Activated naive CD4-positive, alpha-beta T cell treated with anti-CD3 and anti-CD28 coated beads, Interleukin-2, amount 50 U/mL, for 24 hours (primary cell): Measurements from ENCODE around the gene CSGALNACT2.
A peak's percentile ranks its signal among the peaks of the same experiment; 100 is the strongest.

Experiments used
- H3K27ac Mint-ChIP-seq: one replicate; pipeline ENCODE4 v1.8.0; 2021; ENCODE audit warnings: mild to moderate bottlenecking, mixed read lengths
- H3K27me3 Mint-ChIP-seq: one replicate; pipeline ENCODE4 v1.8.0; 2021; ENCODE audit warnings: mixed read lengths
- H3K36me3 Mint-ChIP-seq: one replicate; pipeline ENCODE4 v1.8.0; 2021; ENCODE audit warnings: mixed read lengths
- H3K4me1 Mint-ChIP-seq: one replicate; pipeline ENCODE4 v1.8.0; 2021; ENCODE audit warnings: mixed read lengths
- H3K4me3 Mint-ChIP-seq: one replicate; pipeline ENCODE4 v1.8.0; 2021; ENCODE audit warnings: mild to moderate bottlenecking, mixed read lengths
- H3K9me3 Mint-ChIP-seq: one replicate; pipeline ENCODE4 v1.8.0; 2021; ENCODE audit warnings: mixed read lengths

Gene CSGALNACT2

DNA sequence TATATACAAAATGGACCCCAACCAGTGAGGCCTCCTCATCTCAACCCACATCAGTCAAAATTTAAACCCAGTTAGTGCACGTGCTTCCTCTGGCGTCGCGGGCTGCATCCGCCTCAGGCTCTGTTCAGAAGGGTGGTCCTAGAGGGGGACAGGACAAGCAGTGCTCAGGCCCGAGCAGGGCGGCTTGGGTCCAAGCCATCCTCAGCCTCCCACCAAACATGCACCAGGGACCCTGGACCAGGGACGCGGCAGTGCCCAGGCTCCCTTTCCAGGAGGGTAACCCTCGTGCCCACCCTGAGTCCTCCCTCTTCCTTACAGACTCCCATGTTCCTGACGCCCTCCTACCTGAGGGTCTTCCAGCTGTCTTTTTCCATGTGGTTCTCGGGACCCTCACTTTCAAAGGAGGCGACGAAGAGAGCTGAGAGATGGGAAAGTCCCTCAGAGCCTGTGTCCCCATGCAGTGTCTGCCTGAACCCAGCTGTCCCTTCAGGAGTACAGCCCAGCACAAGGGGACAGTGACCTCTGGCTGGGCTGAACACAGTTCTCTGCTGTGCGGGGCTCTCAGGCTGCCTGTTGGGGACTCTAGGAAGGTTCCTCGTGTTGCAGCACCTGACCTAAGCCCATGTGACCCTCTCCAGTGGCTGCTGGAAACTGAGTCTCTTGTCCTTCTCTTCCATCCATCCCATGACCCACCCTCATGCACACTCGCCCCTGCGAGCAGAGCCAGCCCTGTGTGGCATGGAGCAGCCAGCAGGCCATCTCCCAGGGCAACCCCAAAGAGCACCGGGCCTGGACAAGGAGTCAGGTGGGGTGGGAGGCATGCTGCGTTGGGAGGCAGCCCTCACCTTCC lies 58.1 kb downstream of the CSGALNACT2 start:
- no peaks in the 10 kb centered on the region for H3K36me3 Mint-ChIP-seq
- no peaks in the 10 kb centered on the region for H3K27me3 Mint-ChIP-seq
- peaks cover 3% of the 10 kb centered on the region for H3K4me1 Mint-ChIP-seq
- no peak overlapping the region for H3K27ac Mint-ChIP-seq
- H3K9me3 Mint-ChIP-seq: no peaks in the 10 kb centered on the region
- no peak overlapping the region for H3K4me3 Mint-ChIP-seq

DNA sequence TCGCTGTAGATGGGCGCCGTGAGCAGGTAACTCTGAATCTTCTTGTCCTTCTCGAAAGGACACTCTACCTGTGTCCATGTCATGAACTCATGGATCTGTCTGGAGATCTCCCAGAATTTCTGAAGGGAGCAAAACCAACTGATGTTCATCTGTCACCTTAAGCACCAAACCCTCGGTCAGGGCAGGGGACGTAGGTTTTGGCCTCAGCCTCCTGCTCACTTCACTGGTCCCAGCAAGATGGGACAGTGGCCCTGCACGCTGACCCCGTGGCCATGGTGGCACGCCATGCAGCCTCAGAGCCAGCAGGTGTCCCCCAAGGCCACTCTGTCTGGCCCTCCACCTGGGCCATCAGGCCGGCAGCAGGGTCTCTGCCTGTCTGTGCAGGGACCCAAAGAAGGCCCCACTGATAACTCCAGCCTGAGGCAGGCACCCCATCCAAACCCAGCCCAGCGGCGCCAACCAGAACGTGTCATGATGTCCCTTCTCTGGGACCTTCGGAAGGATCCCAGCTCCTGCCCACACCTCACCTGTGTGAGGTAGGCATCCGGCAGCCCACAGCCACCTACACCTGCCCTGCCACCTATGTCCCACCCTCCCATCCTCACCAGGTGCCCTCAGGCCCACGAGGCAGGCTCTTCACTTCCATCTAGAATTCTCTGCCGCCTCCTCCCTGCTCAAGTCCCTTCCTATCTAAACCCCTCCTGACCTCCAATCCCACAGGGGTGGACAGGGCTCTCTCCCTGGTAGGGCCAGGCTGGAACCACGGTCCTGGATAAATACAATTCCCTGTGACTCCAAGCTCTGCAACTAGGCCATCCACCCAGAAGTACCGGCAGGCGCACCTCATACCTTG lies 59.0 kb downstream of the CSGALNACT2 start:
- H3K4me3 Mint-ChIP-seq: no peak overlapping the region
- H3K27me3 Mint-ChIP-seq: no peaks in the 10 kb centered on the region
- H3K27ac Mint-ChIP-seq: no peak overlapping the region
- H3K36me3 Mint-ChIP-seq: no peaks in the 10 kb centered on the region
- peaks cover 7% of the 10 kb centered on the region for H3K4me1 Mint-ChIP-seq
- H3K9me3 Mint-ChIP-seq: no peaks in the 10 kb centered on the region

DNA sequence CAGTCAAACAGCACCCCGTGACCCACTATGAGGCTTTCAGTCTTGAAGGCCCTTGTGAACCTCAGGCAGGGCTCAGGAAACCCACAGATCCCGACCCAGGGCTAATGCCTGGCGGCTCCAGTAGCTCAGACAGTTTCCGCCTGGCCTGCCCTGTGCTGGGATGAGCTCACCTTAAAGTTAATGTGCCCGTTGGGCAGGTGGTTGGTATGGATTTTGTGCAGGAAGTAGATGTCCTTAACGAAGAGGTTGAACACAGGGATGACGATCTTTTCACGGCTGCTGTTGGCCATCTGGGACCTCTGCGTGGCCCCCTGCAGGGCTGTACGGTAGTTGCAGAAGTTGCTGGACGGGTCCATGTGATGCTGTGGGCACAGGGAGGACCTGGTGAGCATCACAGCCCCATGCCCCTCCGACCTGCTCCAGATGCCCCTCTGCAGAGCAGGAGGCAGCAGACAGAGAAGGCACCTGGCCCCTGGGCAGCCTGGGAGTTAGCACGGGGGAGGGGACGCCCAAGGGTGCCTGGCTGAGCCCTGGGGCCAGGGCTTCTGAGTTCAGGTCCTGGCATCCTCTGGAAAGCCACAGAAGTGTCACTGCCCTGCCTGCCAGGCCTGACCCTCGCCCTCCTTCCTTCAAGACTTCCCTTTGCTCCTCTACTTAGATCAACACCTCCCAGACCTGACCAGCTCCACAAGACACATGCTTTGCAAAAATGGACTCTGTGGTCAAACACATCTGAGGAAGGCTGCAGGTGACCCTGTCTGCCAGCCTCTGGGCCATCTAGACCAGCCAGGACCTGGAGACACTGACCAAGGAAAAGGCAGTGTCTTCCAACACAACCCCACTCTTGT lies 59.8 kb downstream of the CSGALNACT2 start:
- peaks cover 7% of the 10 kb centered on the region for H3K4me1 Mint-ChIP-seq

GRCh38 chr10:43198682-43199005 lies 60.4 kb downstream of the CSGALNACT2 start:
- no peaks in the 10 kb centered on the region for H3K36me3 Mint-ChIP-seq
- H3K27ac Mint-ChIP-seq: no peak overlapping the region
- H3K4me3 Mint-ChIP-seq: no peak overlapping the region
- H3K4me1 Mint-ChIP-seq: peaks cover 7% of the 10 kb centered on the region
- H3K9me3 Mint-ChIP-seq: no peaks in the 10 kb centered on the region
- no peaks in the 10 kb centered on the region for H3K27me3 Mint-ChIP-seq

More for the DNA sequence above, 59.8 kb downstream of the CSGALNACT2 start:
- H3K27me3 Mint-ChIP-seq: no peaks in the 10 kb centered on the region
- H3K27ac Mint-ChIP-seq: no peak overlapping the region
- H3K36me3 Mint-ChIP-seq: no peaks in the 10 kb centered on the region
- no peaks in the 10 kb centered on the region for H3K9me3 Mint-ChIP-seq
- H3K4me3 Mint-ChIP-seq: no peak overlapping the region

- Mint-ChIP-seq H3K4me1 (peaks cover 7% of the 10 kb centered on the region), H3K9me3 (no peaks in the 10 kb centered on the region), H3K27ac (no peak overlapping the region), H3K4me3 (no peak overlapping the region), H3K36me3 (no peaks in the 10 kb centered on the region), H3K27me3 (no peaks in the 10 kb centered on the region)
Measured at GRCh38 chr10:43199088-43199683, 60.9 kb downstream of the CSGALNACT2 start.

DNA sequence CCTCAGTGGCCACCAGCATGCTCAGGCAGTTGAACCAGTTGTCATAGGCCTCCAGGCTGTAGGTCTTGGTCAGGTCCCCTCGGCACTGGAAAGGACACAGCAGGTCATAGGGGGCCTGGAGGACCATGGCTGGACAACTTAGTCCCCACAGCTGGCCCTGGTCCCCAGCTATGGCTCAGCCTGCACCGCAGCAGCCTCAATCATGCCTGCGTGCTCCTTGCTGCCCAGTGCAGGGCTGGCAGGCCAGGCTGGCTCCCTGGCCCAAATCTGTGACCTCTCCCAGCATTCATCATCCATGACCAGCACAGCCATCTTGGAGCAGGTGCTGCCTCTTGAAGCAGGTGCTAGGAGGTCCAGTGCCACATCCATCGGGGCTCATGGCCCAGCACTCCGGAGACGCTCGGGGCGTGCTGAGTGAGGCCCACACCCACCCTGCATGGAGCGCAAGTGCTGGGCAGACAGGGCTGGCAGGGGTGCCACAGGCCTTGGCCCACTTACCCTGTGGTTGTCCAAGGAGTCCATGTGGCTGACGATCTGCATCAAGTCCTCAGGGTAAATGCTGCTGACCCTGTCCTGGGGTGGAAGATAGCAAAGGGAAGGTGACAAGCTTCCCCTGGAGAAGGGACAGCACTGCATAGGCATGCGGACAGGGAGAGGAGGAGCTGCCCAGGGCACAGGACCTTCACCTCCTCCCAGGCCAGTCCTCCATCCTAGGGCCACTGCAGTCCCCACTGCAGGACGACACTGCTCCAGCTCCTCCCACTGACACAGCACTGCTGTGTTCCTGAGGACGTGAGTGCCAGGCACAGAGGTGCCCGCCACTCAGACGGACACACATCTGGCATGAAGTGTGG lies 61.7 kb downstream of the CSGALNACT2 start:
- no peak overlapping the region for H3K4me3 Mint-ChIP-seq
- H3K9me3 Mint-ChIP-seq: no peaks in the 10 kb centered on the region
- peaks cover 7% of the 10 kb centered on the region for H3K4me1 Mint-ChIP-seq
- H3K27me3 Mint-ChIP-seq: no peaks in the 10 kb centered on the region
- H3K27ac Mint-ChIP-seq: no peak overlapping the region
- H3K36me3 Mint-ChIP-seq: no peaks in the 10 kb centered on the region

DNA sequence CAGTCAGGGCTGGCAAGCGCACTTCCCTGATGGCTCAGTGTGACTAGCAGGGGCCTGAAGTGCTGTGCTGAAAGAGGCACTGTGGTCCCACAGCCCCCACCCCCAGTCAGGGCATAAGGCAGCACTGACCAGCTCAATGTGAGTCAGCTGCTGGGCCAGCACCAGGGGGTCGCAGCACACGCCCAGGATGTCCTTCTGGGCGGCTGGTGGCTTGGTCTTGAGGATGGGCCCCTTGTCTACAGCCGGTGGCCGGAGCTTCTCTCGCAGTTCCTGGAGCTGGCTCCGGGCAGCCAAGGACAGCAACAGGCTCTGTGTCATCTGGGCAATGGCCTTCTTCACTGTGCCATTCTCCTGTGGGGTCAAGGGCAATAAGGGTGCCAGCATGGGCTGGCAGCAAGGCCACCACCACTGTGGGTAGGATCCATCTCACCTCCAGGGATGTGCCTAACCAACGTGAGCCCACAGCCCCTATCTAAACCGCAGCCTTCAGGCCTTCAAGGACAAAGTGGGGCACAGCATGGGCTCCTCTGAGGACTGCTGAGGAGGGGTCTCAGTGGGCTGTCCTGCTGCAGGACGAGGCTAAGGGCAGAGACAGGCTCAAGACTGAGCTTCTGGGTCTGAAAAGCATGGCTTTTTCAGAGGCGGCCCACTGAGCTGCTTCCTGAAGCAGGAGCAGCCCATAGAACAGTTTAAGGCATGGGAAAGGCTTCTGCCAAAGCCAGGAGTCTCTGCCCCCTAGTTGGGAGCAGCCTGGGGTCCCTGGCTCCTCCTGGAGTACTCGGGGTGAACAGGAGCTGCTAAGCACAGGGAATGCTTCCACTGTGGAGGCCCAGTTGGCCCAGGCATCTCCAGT lies 62.5 kb downstream of the CSGALNACT2 start:
- Mint-ChIP-seq H3K9me3 (no peaks in the 10 kb centered on the region), H3K36me3 (no peaks in the 10 kb centered on the region), H3K4me1 (peaks cover 7% of the 10 kb centered on the region), H3K27me3 (no peaks in the 10 kb centered on the region), H3K27ac (no peak overlapping the region), H3K4me3 (peak overlapping the region; percentile 33)

DNA sequence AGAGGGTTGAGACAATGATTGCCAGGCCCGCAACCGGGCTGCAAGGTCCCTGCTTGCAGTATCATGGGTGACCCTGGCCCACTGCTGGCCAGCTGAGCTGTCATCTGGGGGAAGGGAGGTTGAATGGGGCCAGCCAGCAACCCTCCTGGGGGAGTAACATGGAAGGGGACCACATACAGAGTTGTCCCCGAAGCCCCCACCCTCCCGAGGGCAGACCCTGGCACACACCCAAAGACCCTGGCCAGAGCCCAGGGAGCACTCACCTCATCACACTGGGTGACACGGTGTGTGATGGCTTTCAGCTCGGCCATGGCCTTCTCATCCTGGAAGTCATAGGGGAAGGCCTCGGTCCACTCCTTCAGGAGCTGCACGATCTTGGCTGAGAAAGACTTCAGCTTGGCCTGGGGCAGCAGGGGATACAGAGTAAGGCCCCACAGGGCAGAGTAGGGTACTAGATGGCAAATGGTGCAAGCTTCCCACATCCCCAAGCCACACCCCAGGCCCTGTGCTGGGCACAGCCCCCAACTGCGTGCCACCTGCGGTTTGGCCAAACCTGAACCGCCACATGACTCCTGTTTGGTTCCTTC lies 63.4 kb downstream of the CSGALNACT2 start:
- Mint-ChIP-seq H3K27ac (no peak overlapping the region), H3K9me3 (no peaks in the 10 kb centered on the region), H3K27me3 (no peaks in the 10 kb centered on the region), H3K4me1 (peaks cover 7% of the 10 kb centered on the region), H3K36me3 (no peaks in the 10 kb centered on the region), H3K4me3 (peak overlapping the region; percentile 68)

- Mint-ChIP-seq H3K4me3 (peak overlapping the region; percentile 68), H3K27ac (no peak overlapping the region), H3K4me1 (peaks cover 7% of the 10 kb centered on the region), H3K36me3 (no peaks in the 10 kb centered on the region), H3K9me3 (no peaks in the 10 kb centered on the region), H3K27me3 (no peaks in the 10 kb centered on the region)
Measured at GRCh38 chr10:43202224-43202656, 64.0 kb downstream of the CSGALNACT2 start.

DNA sequence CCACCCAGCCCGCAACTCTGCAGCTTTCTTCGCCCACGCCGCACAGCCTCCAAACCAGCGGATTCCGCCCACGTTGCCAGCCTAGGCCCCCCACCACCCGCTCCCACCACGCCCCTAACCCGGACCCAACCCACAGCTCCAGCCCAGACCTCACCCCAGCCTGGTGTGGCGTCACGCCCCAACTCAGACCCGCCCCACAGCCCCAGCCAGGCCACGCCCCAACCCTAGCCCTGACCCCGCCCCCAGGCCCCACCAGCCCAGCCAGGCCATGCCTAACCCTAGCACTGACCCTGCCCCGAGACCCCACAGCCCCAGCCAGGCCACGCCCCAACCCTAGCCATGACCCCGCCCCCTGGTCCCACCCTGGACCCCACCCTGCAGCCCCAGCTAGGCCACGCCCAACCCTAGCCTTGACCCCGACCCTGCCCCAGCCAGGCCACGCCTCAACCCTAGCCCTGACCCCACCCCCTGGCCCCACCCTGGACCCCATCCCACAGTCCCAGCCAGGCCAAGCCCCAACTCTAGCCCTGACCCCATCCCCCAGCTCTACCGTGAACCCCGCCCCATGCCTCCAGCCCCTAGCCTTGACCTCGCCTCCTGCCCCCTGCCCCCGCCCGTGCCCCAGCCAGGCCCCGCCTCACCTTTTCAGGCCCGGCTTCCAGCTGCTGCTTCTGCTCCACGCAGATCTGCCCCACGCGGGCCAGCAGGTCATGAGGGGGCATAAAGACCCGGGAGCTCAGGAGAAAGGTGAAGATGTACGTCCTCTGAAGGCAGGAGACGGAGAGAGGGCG lies 64.6 kb downstream of the CSGALNACT2 start:
- Mint-ChIP-seq H3K36me3 (no peaks in the 10 kb centered on the region), H3K4me1 (peaks cover 7% of the 10 kb centered on the region), H3K27me3 (no peaks in the 10 kb centered on the region), H3K9me3 (no peaks in the 10 kb centered on the region), H3K4me3 (peak overlapping the region; percentile 68), H3K27ac (no peak overlapping the region)

DNA sequence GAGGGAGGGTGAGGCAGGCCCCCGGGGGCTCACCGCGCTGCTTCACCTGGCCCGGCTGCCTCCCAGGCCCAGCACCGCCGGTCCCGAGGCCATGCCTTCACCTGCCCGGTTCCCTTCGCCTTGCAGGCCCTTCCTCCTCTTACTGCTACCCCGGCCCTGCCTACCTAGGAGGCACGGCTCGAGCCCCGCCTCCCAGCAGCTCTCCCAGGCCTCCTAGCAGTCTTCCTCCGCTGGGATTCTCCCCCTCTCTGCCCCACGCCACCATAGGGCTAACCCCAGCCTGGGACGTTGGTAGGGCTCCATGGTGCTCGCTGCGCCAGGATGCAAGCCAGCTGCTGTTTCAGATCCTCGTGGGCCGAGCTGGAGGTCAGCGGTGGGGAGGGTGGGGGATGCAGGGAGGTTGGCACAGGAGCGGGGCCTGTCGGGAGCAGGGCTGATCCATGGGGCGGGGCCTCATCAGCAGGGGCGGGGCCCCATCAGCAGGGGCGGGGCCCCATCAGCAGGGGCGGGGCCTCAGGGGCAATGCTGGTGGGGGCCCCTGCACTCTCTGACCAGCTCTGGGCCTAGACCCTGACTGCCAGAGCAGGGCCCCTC lies 65.3 kb downstream of the CSGALNACT2 start:
- Mint-ChIP-seq H3K9me3 (no peaks in the 10 kb centered on the region), H3K36me3 (no peaks in the 10 kb centered on the region), H3K4me3 (no peak overlapping the region), H3K4me1 (peaks cover 7% of the 10 kb centered on the region), H3K27me3 (no peaks in the 10 kb centered on the region), H3K27ac (no peak overlapping the region)

- no peak overlapping the region for H3K27ac Mint-ChIP-seq
Measured at GRCh38 chr10:43204042-43204942, 66.0 kb downstream of the CSGALNACT2 start.

More at GRCh38 chr10:43204042-43204942, 66.0 kb downstream of the CSGALNACT2 start:
- Mint-ChIP-seq H3K36me3 (no peaks in the 10 kb centered on the region), H3K4me1 (peaks cover 7% of the 10 kb centered on the region), H3K27me3 (no peaks in the 10 kb centered on the region), H3K4me3 (no peak overlapping the region), H3K9me3 (no peaks in the 10 kb centered on the region)
